A673 (cell line): ENCODE results near the gene CS. TPM values are rescaled to one million over a fixed set of nuclear protein-coding genes. Genes with fewer than 3 reads are reported as not detected.
"Not testable (repeated sequence)": the region's sequence is repeated elsewhere in the genome, so short reads cannot be mapped to it uniquely, and the experiment has no call there.

Source experiments
- BruUV-seq: library from RNA; stranded (reverse); fragments of 400-500 nt; replicated peaks from 2 replicates; lab custom pipeline; 2021; lab: Mats Ljungman, UMichigan
- CTCF ChIA-PET: fragments of 300-600 bp; sonication (Branson Sonifier 250); formaldehyde crosslinking; loops from one replicate; lab custom pipeline; 2022; ENCODE audit warnings: antibody characterized with exemption; lab: Charles Lee
- POLR2A ChIA-PET: fragments of 300-600 bp; sonication (Branson Sonifier 250); formaldehyde crosslinking; loops from one replicate; lab custom pipeline; 2022; ENCODE audit warnings: antibody characterized with exemption; ENCODE audit not compliant: low non-redundant PET; lab: Charles Lee
- DNase-seq: peaks from one replicate; pipeline ENCODE4 v3.0.0-alpha.2; 2015; ENCODE audit warnings: low spot score
- H3K27ac ChIP-seq: fragments of 200-600 bp; sonication (generic); 2 replicates; pipeline ENCODE4 v1.5.1; 2016; ENCODE audit warnings: mixed run types, low read depth, mild to moderate bottlenecking, mixed read lengths, antibody characterized with exemption, low read length; ENCODE audit not compliant: poor library complexity, severe bottlenecking
- H3K27me3 ChIP-seq: fragments of 200-600 bp; sonication (generic); replicated peaks from 2 replicates; pipeline ENCODE4 v1.6.1; 2017; ENCODE audit warnings: mixed run types, low read depth, mild to moderate bottlenecking, mixed read lengths, antibody characterized with exemption, low read length; ENCODE audit not compliant: insufficient read depth, poor library complexity
- H3K36me3 ChIP-seq: fragments of 200-600 bp; sonication (generic); 2 replicates; pipeline ENCODE4 v1.6.1; 2016; ENCODE audit warnings: mixed run types, mild to moderate bottlenecking, mixed read lengths, antibody characterized with exemption, low read length; ENCODE audit not compliant: insufficient read depth, poor library complexity, severe bottlenecking
- H3K4me1 ChIP-seq: fragments of 200-600 bp; sonication (generic); 2 replicates; pipeline ENCODE4 v1.6.1; 2017; ENCODE audit warnings: mixed run types, mild to moderate bottlenecking, mixed read lengths, antibody characterized with exemption, low read length; ENCODE audit not compliant: insufficient read depth, poor library complexity, severe bottlenecking
- H3K4me3 ChIP-seq: fragments of 200-600 bp; sonication (generic); 2 replicates; pipeline ENCODE4 v1.5.1; 2016; ENCODE audit warnings: low read depth, mixed run types, mild to moderate bottlenecking, mixed read lengths, low read length; ENCODE audit not compliant: poor library complexity, severe bottlenecking
- H3K9me3 ChIP-seq: fragments of 200-600 bp; sonication (generic); 2 replicates; pipeline ENCODE4 v1.6.1; 2016; ENCODE audit warnings: mixed run types, low read depth, mild to moderate bottlenecking, mixed read lengths, antibody characterized with exemption, low read length; ENCODE audit not compliant: poor library complexity, severe bottlenecking
- CTCF ChIP-seq: fragments of 300-800, 200-600 bp; sonication (generic); conservative IDR thresholded peaks from 2 replicates; pipeline ENCODE4 v1.5.1; 2017; ENCODE audit warnings: low read depth, mild to moderate bottlenecking, antibody characterized with exemption, low read length, moderate library complexity, mixed read lengths
- EZH2 ChIP-seq: fragments of 200-600 bp; sonication (generic); IDR thresholded peaks from 2 replicates; pipeline ENCODE4 v1.6.1; 2017; ENCODE audit warnings: borderline replicate concordance, low read depth, mild to moderate bottlenecking, mixed read lengths, antibody characterized with exemption, low read length; ENCODE audit not compliant: poor library complexity, severe bottlenecking
- intact Hi-C: fragments of 100-400 bp; cut with micrococcal nuclease; formaldehyde crosslinking; loops from one replicate; pipeline ENCODE4 v1.10.0; 2022; ENCODE audit not compliant: unreplicated experiment
- total RNA-seq: library from RNA; stranded (reverse); gene quantifications from 2 replicates; pipeline ENCODE4 v1.2.3, GENCODE V29; 2021

CS gene
- total RNA-seq, 1 experiment from 2014 or later = 448 TPM

DNA sequence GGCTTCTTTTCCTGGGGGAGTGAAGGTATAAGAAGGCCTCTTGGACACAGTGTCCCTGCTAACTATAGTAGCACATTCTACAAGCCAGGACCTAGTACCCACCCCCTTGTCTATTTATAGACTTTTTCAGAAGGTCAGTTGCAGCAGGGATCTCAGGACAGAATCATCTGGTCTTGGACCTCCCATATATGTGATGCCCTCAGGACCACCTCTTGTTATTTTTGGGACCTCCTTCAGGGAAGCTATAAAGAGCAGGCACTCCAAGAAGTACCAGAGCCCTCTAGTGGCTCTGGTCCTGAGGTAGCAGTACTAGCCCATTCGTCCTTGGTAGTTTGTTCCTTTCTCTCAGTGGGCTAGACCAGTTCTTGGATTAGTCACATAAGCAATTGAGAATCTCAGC is 29.1 kb downstream of the CS start:
- Histone ChIP-seq H3K4me3 (no peak overlapping the region), H3K4me1 (peaks cover 3% of the 10 kb centered on the region), H3K36me3 (peaks cover 51% of the 10 kb centered on the region), H3K27ac (no peak overlapping the region), H3K27me3 (no peaks in the 10 kb centered on the region), H3K9me3 (no peaks in the 10 kb centered on the region)
- BruUV-seq = no TSS peak
- CTCF ChIA-PET = interaction anchor here (0.6 kb wide), 1 partner anchor 45 kb away, joined by 3 read pairs; the partner anchor contains the start of gene CNPY2
- POLR2A ChIA-PET = no interaction called here
- intact Hi-C loops = loop anchor here (1.0 kb wide), 1 partner anchor 114 kb away; no protein-coding TSS in a partner anchor
- TF ChIP-seq EZH2 (no peak), CTCF (peak; percentile 57)
- DNase-seq = peak; percentile 45

GRCh38 chr12:56267443-56268071 is 32.6 kb downstream of the CS start:
- intact Hi-C loops = no loop called here
- ChIA-PET POLR2A (no interaction called here), CTCF (interaction anchor here (1.0 kb wide), 2 partner anchors 9 to 49 kb away, joined by 3 to 5 read pairs; partner anchors contain the start of genes ANKRD52 and CNPY2)
- no peaks in the 10 kb centered on the region for H3K27me3 ChIP-seq
- peaks cover 3% of the 10 kb centered on the region for H3K4me1 ChIP-seq
- H3K27ac ChIP-seq = peak overlapping the region; percentile 86
- DNase-seq = no peak
- H3K36me3 ChIP-seq = peaks cover 19% of the 10 kb centered on the region
- H3K9me3 ChIP-seq = no peaks in the 10 kb centered on the region
- TF ChIP-seq EZH2 (no peak), CTCF (no peak)
- peak overlapping the region; percentile 70 for H3K4me3 ChIP-seq
- BruUV-seq = no TSS peak

- ChIA-PET CTCF (interaction anchor here (1.0 to 1.5 kb wide), 4 partner anchors 9 to 197 kb away, joined by 3 to 5 read pairs (median 4); partner anchors contain the start of genes ANKRD52 and CNPY2), POLR2A (no interaction called here)
- no peak for TF ChIP-seq EZH2
- peak; percentile 62 for TF ChIP-seq CTCF
- intact Hi-C loops = no loop called here
- Histone ChIP-seq H3K27ac (peak within 1 kb of the TSS; percentile 86), H3K9me3 (no peaks in the 10 kb centered on the region), H3K27me3 (no peaks in the 10 kb centered on the region), H3K36me3 (peaks cover 13% of the 10 kb centered on the region), H3K4me1 (peaks cover 3% of the 10 kb centered on the region), H3K4me3 (peak within 1 kb of the TSS; percentile 70)
- DNase-seq = peak; percentile 92
- BruUV-seq = no TSS peak
Measured at GRCh38 chr12:56266693-56267442, 33.3 kb downstream of the CS start, which contains the start of gene COQ10A. TSS of gene COQ10A (plus strand) at chr12:56266942. CDS start at chr12:56267119, 177 bp downstream.

DNA sequence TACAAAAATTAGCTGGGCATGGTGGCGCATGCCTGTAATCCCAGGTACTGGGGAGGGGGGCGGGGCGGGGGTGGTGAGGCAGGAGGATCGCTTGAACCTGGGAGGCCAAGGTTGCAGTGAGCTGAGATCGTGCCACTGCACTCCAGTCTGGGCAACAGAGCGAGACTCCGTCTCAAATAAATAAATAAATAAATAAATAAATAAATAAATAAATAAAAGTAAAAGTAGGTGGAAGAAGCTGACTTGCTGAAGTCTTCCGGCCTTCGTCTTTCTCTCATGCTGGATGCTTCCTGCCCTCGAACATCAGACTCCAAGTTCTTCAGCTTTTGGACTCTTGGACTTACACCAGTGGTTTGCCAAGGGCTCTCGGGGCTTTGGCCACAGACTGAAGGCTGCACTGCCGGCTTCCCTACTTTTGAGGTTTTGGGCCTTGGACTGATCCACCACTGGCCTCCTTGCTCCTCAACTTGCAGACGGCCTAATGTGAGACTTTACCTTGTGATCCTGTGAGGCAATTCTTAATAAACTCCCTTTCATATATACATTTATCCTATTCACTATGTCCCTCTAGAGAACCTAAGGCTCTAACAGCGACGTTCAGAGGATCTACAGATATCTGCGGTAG is 34.0 kb downstream of the CS start:
- POLR2A ChIA-PET, BruUV-seq, intact Hi-C loops: not testable (repeated sequence)

More for the DNA sequence above, 34.0 kb downstream of the CS start:
- not testable (repeated sequence) for H3K27ac ChIP-seq, H3K36me3 ChIP-seq, H3K9me3 ChIP-seq, H3K4me1 ChIP-seq, H3K27me3 ChIP-seq, DNase-seq
- CTCF ChIA-PET = interaction anchor here (1.0 to 1.5 kb wide), 3 partner anchors 8 to 198 kb away, joined by 3 to 4 read pairs (median 3); partner anchors contain the start of gene ANKRD52
- peak overlapping the region; percentile 70 for H3K4me3 ChIP-seq
